Uterus (tissue), 2 donors: ENCODE data around the gene CREB3L1.

Experiments
- CTCF ChIP-seq, 4 experiments: fragments of 200-600 bp in 2 of 4; fragments of 450-650 bp in 2 of 4; sonication (generic) in 2 of 4; IDR thresholded peaks; one replicate each; pipeline ENCODE4 v1.5.1; 2016 to 2019; ENCODE audit warnings: antibody characterized with exemption in 4 of 4, mild to moderate bottlenecking in 2 of 4, moderate library complexity in 1 of 4
- POLR2A ChIP-seq, 2 donors: fragments of 450-650 bp; IDR thresholded peaks; one replicate each; pipeline ENCODE4 v1.6.1; 2016; ENCODE audit warnings: antibody characterized with exemption in 2 of 2, mild to moderate bottlenecking in 1 of 2, moderate library complexity in 1 of 2

- TF ChIP-seq CTCF (IDR thresholded peaks at IDR 0.05) (no peak), POLR2A (IDR thresholded peaks at IDR 0.05) (no peak)
These were observed 17.2 kb downstream of the CREB3L1 start for GRCh38 chr11:46294365-46295309.
